Activated CD8-positive, alpha-beta memory T cell treated with anti-CD3 and anti-CD28 coated beads, Interleukin-2, amount 10 ng/mL, durations not matched to agents 7 days and 5 days (primary cell): ENCODE results near the gene NUPR2. TPM values are rescaled to one million over a fixed set of nuclear protein-coding genes. Genes with fewer than 3 reads are reported as not detected.
"Not testable (repeated sequence)": the region's sequence is repeated elsewhere in the genome, so short reads cannot be mapped to it uniquely, and the experiment has no call there.

Experiments used
- ATAC-seq: fragments of 150-1000 bp; cut with Tn5 transposase; one replicate; pipeline ENCODE4 v1.10.0; 2021; ENCODE audit warnings: moderate library complexity
- CTCF ChIA-PET: fragments of 350-600 bp; sonication (Branson Sonifier 250); formaldehyde crosslinking; loops from one replicate; lab custom pipeline; 2021; ENCODE audit warnings: antibody characterized with exemption; lab: Charles Lee
- DNase-seq: peaks from one replicate; pipeline ENCODE4 v3.0.0-alpha.2; 2020
- H3K27ac Mint-ChIP-seq: one replicate; pipeline ENCODE4 v1.8.0; 2021; ENCODE audit warnings: mild to moderate bottlenecking, mixed read lengths
- H3K27me3 Mint-ChIP-seq: one replicate; pipeline ENCODE4 v1.8.0; 2021; ENCODE audit warnings: mixed read lengths
- H3K36me3 Mint-ChIP-seq: one replicate; pipeline ENCODE4 v1.8.0; 2021; ENCODE audit warnings: mild to moderate bottlenecking, mixed read lengths
- H3K4me1 Mint-ChIP-seq: one replicate; pipeline ENCODE4 v1.8.0; 2021; ENCODE audit warnings: mixed read lengths
- H3K4me3 Mint-ChIP-seq: one replicate; pipeline ENCODE4 v1.8.0; 2021; ENCODE audit warnings: mild to moderate bottlenecking, moderate library complexity, mixed read lengths
- H3K9me3 Mint-ChIP-seq: one replicate; pipeline ENCODE4 v1.8.0; 2022; ENCODE audit warnings: low read depth, mixed read lengths
- total RNA-seq, 2 experiments: library from RNA; stranded (reverse); gene quantifications; one replicate each; pipeline ENCODE4 v1.2.3, GENCODE V29; 2021

Gene NUPR2
- total RNA-seq, 2 experiments from 2014 or later: not detected

DNA sequence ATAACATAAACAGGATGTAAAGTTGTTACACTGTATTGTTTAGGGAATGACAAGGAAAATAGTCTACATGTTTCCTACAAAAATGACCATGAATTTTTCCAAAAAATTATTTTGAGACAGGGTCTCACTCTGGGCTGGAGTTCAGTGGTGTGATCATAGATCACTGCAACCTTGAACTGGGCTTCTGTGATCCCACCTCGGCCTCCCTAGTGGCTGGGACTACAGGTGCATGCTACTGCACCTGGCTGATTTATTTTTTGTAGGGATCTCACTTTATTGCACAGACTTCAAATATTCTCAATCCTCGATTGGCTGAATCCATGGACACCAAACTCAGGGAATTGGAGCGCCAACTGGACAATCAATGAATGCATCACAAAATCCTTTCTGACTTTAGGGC, 16.6 kb downstream of the NUPR2 start:
- Mint-ChIP-seq H3K4me3 (no peak overlapping the region), H3K36me3 (peaks cover 37% of the 10 kb centered on the region), H3K27ac (no peak overlapping the region), H3K9me3 (no peaks in the 10 kb centered on the region), H3K27me3 (no peaks in the 10 kb centered on the region), H3K4me1 (peaks cover 13% of the 10 kb centered on the region)
- no peak for DNase-seq
- ATAC-seq: no peak
- CTCF ChIA-PET: no interaction called here

DNA sequence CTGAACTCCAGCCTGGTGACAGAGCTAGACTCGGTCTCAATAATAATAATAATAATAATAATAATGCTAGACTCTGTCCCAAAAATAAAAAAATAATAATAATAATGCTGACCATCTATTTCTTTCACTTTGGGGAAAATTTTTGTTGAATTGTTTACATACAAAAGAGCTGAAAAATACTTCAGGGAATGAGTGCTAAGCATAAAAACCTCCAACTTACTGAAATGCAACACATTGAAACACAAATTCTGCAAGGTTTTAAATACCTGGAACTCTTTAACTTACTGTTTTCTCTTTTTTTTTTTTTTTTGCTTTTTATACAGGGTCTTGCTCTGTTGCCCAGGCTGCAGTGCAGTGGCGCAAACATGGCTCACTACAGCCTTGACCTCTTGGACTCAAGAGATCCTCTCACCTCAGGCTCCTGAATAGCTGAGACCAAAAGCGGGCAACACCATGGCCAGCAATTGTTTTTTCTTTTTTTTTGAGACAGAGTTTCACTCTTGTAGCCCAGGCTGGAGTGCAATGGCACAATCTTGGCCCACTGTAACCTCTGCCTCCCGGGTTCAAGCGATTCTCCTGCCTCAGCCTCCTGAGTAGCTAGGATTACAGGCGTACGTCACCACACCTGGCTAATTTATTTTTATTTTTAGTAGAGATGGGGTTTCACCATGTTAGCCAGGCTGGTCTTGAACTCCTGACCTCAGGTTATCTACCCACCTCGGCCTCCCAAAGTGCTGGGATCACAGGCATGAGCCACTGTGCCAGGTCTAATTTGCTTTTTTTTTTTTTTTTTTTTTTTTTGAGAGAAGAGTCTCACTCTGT, 17.8 kb downstream of the NUPR2 start:
- H3K4me1 Mint-ChIP-seq, DNase-seq, H3K4me3 Mint-ChIP-seq, H3K27ac Mint-ChIP-seq, H3K9me3 Mint-ChIP-seq, ATAC-seq, H3K27me3 Mint-ChIP-seq, CTCF ChIA-PET: not testable (repeated sequence)
- H3K36me3 Mint-ChIP-seq: peaks cover 30% of the 10 kb centered on the region

- H3K4me1 Mint-ChIP-seq: peaks cover 7% of the 10 kb centered on the region
- H3K9me3 Mint-ChIP-seq: no peaks in the 10 kb centered on the region
- DNase-seq (no peak), ATAC-seq (no peak)
- CTCF ChIA-PET: no interaction called here
- no peak overlapping the region for H3K4me3 Mint-ChIP-seq
- peaks cover 27% of the 10 kb centered on the region for H3K36me3 Mint-ChIP-seq
- H3K27ac Mint-ChIP-seq: no peak overlapping the region
- H3K27me3 Mint-ChIP-seq: no peaks in the 10 kb centered on the region
Measured at GRCh38 chr7:56097700-56098099, 18.5 kb downstream of the NUPR2 start.

DNA sequence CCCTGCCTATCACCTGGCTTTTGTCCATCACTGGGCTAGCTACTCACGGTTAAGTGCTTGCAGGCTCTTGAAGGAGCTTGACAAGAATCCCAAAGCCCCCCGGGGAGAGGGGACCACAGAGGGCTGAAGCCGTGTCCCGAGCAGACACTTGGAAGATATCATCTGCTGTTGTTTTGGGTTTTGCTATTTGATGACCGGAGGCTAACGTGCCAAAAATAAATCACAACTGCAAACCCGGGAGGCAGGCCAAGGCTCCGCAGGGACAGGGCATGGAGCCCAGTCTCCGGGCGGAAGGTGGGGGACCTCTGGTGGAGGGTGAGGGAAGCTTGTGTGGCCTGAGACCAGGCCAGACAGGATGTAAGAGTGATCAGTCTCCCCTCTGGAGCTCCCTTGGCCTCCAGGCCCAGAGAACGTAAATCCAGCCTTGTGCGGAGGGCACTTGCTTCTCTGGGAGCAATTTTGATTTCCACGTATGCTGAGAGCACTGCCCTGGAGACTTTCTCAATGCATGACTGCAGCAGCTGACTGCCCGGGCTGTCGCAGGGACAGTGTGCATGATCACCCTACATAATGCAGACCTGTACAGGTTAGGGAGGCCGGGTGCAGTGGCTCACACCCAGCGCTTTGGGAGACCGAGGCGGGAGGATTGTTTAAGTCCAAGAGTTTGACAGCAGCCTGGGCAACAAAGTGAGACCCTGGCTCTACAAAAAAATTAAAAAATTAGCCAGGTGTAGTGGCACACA, 23.3 kb downstream of the NUPR2 start, which contains the start of gene PHKG1:
TSS of gene PHKG1 (minus strand) at position 164 of the 743 bp plus-strand sequence. CDS start 4,011 bp downstream, outside the sequence.
- Mint-ChIP-seq H3K27ac (no peak within 1 kb of the TSS), H3K4me1 (peaks cover 5% of the 10 kb centered on the region), H3K27me3 (no peaks in the 10 kb centered on the region)

DNA sequence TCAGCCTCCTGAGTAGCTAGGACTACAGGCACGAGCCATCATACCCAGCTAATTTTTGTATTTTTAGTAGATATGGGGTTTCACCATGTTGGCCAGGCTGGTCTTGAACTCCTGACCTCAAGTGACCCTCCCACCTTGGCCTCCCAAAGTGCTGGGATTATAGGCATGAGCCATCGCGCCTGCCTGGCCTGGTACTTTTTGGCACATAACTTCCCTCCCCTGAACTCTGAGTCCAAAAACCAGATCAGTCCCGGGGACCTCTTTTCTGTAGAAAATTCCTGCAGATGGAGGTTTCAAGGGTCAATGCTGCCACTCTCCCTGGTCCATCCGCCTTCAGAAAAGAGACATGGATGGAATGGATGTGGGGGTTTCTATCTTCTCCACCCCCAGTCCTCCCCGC, 23.8 kb downstream of the NUPR2 start:
- not testable (repeated sequence) for H3K27me3 Mint-ChIP-seq, H3K4me1 Mint-ChIP-seq, H3K4me3 Mint-ChIP-seq, H3K36me3 Mint-ChIP-seq, ATAC-seq, DNase-seq, H3K9me3 Mint-ChIP-seq, H3K27ac Mint-ChIP-seq
- CTCF ChIA-PET: interaction anchor here (1.0 to 2.1 kb wide), 2 partner anchors 18 to 41 kb away, joined by 3 to 4 read pairs; partner anchors contain the start of genes CCT6A and PSPH

More for the DNA sequence above, 23.3 kb downstream of the NUPR2 start, which contains the start of gene PHKG1:
- Mint-ChIP-seq H3K36me3 (peaks cover 8% of the 10 kb centered on the region), H3K4me3 (no peak within 1 kb of the TSS), H3K9me3 (no peaks in the 10 kb centered on the region)
- DNase-seq (no peak), ATAC-seq (no peak)
- CTCF ChIA-PET: interaction anchor here (2.1 kb wide), 1 partner anchor 19 kb away, joined by 4 read pairs; no protein-coding TSS in a partner anchor

DNA sequence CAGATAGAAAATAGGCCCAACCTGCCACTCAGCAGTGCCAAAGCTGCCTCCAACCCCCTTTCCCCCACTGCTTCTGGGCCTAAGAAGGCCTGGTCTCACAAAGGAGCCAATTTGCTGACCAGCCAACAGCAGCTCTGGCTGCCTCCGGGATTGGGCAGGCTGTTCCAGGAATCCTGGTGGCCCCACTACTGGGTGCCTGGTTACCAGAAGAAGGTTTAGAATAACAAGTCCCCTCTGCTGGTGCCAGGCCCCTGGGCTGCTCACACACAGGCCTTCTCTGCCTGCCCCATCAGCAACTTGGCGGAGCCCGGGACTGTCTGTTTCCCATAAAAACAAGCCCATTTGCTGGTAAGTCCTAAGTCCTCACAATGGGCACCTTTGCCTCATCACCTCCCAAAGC, 24.6 kb downstream of the NUPR2 start:
- CTCF ChIA-PET: interaction anchor here (1.0 to 2.1 kb wide), 2 partner anchors 18 to 40 kb away, joined by 3 to 4 read pairs; partner anchors contain the start of genes CCT6A and PSPH
- Mint-ChIP-seq H3K4me3 (no peak overlapping the region), H3K36me3 (peaks cover 7% of the 10 kb centered on the region), H3K27me3 (no peaks in the 10 kb centered on the region), H3K4me1 (peaks cover 3% of the 10 kb centered on the region), H3K27ac (no peak overlapping the region), H3K9me3 (no peaks in the 10 kb centered on the region)
- no peak for ATAC-seq
- no peak for DNase-seq

GRCh38 chr7:56087445-56087844, 28.8 kb downstream of the NUPR2 start:
- ATAC-seq (no peak), DNase-seq (no peak)
- no peak overlapping the region for H3K27ac Mint-ChIP-seq
- no peaks in the 10 kb centered on the region for H3K9me3 Mint-ChIP-seq
- CTCF ChIA-PET: interaction anchor here (0.7 kb wide), 1 partner anchor 48 kb away, joined by 3 read pairs; no protein-coding TSS in a partner anchor
- no peaks in the 10 kb centered on the region for H3K27me3 Mint-ChIP-seq
- H3K4me1 Mint-ChIP-seq: no peaks in the 10 kb centered on the region
- no peak overlapping the region for H3K4me3 Mint-ChIP-seq
- peaks cover 3% of the 10 kb centered on the region for H3K36me3 Mint-ChIP-seq

GRCh38 chr7:56086761-56087160, 29.5 kb downstream of the NUPR2 start:
- CTCF ChIA-PET: no interaction called here
- Mint-ChIP-seq H3K27ac (no peak overlapping the region), H3K36me3 (peaks cover 3% of the 10 kb centered on the region), H3K4me3 (no peak overlapping the region), H3K9me3 (no peaks in the 10 kb centered on the region), H3K27me3 (no peaks in the 10 kb centered on the region), H3K4me1 (no peaks in the 10 kb centered on the region)
- ATAC-seq (no peak), DNase-seq (no peak)

- Mint-ChIP-seq H3K27ac (no peak overlapping the region), H3K4me3 (no peak overlapping the region), H3K27me3 (no peaks in the 10 kb centered on the region), H3K4me1 (no peaks in the 10 kb centered on the region), H3K9me3 (no peaks in the 10 kb centered on the region), H3K36me3 (peaks cover 1% of the 10 kb centered on the region)
- ATAC-seq: no peak
- CTCF ChIA-PET: interaction anchor here (1.0 to 2.3 kb wide), 2 partner anchors 9 to 15 kb away, joined by 3 to 10 read pairs; no protein-coding TSS in a partner anchor
- no peak for DNase-seq
Measured at GRCh38 chr7:56083150-56083785, 32.9 kb downstream of the NUPR2 start.

DNA sequence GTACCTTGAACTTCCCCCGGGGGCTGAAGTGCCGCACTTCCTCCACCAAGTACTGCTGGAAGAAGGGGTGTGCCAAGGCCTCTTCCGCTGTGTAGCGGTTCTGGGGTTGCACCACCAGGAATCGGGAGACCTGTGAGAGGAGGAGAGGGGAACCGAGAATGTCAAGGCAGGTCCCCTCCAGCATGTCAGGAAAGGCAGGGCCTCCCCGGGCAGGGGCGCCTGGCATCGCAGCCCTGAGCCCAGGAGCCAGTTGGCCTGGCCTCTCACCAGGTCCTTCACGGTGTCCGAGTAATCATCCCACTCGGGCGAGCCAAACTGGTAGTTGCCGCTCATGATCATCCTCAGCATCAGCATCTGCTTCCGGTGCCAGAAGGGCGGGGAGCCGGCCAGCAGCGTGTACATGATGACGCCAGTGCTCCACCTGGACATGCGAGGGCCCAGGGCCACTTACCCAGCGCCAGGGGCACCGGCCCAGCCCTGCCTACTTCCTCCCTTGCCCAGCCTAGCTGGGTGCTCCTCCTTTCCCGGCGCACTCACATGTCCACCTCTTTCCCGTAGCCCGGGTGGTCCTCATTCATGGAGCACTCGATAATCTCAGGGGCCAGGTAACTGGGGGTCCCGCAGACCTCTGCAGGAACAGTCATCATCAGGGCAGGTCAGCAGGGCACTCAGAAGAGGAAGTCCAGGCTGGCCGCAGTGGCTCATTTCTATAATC, 34.4 kb downstream of the NUPR2 start:
- CTCF ChIA-PET: no interaction called here

DNA sequence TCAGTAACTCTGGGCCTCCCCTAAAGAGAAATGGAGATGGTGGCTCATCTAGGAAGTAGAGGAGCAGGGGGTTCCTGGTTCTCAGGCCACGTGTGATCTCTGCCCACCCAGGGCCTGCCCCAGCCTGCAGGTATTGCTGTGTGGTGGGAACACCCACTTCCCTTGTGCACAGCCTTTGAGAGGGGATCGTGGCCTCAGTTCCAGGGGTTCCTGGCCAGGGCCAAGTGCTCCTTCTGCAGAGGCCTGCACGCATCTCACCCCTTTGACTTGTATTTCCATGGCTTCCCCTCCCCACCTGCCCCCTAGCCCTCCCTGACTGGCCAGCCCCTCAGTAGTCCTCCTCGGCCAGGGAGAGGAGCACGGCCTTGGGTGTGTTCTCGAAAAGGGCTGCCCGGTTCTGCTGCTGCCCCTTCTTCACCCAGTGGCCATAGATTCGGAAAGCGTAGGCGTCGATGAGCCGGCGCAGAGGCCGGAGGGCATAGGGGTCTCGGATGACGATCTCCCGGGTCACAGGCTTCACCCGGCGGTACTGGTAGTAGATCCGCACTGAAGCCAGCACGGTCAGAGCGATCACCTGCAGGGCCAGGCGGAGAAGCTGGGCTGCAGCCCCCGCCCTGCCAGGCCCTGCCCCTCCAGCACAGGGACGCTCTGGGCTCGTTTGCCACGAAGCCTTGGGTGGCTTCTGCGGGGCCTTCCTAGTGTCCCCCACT, 35.3 kb downstream of the NUPR2 start:
- H3K4me1 Mint-ChIP-seq, H3K36me3 Mint-ChIP-seq, H3K4me3 Mint-ChIP-seq, CTCF ChIA-PET, DNase-seq, H3K27me3 Mint-ChIP-seq, ATAC-seq, H3K9me3 Mint-ChIP-seq, H3K27ac Mint-ChIP-seq: not testable (repeated sequence)

More for the DNA sequence above, 34.4 kb downstream of the NUPR2 start:
- ATAC-seq: no peak
- Mint-ChIP-seq H3K27ac (no peak overlapping the region), H3K36me3 (peaks cover under 1% of the 10 kb centered on the region), H3K4me3 (no peak overlapping the region), H3K9me3 (no peaks in the 10 kb centered on the region), H3K27me3 (no peaks in the 10 kb centered on the region), H3K4me1 (no peaks in the 10 kb centered on the region)
- no peak for DNase-seq
